H9 (cell line): Measurements from ENCODE around the gene STK32C. TPM values are rescaled to one million over a fixed set of nuclear protein-coding genes. Genes with fewer than 3 reads are reported as not detected.
A peak's percentile ranks its signal among the peaks of the same experiment; 100 is the strongest.

Source experiments
- DNase-seq: peaks from one replicate; pipeline ENCODE4 v3.0.0-alpha.2; 2017
- H2AFZ ChIP-seq: one replicate; pipeline ENCODE4 v1.6.1; 2013; ENCODE audit warnings: mild to moderate bottlenecking, low read length, control low read depth, moderate library complexity
- H2AK5ac ChIP-seq: 2 replicates; pipeline ENCODE4 v1.6.1; 2013; ENCODE audit warnings: low read length, control low read depth, mixed read lengths; ENCODE audit not compliant: insufficient read length
- H2BK120ac ChIP-seq: one replicate; pipeline ENCODE4 v1.6.1; 2013; ENCODE audit warnings: low read depth, mild to moderate bottlenecking, low read length, control low read depth, inconsistent platforms; ENCODE audit not compliant: poor library complexity, severe bottlenecking
- H2BK12ac ChIP-seq: 2 replicates; pipeline ENCODE4 v1.6.1; 2013; ENCODE audit warnings: low read length, control low read depth, mixed read lengths, low read depth; ENCODE audit not compliant: insufficient read length
- H2BK15ac ChIP-seq: 2 replicates; pipeline ENCODE4 v1.6.1; 2013; ENCODE audit warnings: low read depth, low read length, control low read depth
- H2BK20ac ChIP-seq: one replicate; pipeline ENCODE4 v1.6.1; 2013; ENCODE audit warnings: low read depth, mild to moderate bottlenecking, low read length, control low read depth, inconsistent platforms; ENCODE audit not compliant: poor library complexity, severe bottlenecking
- H2BK5ac ChIP-seq: 2 replicates; pipeline ENCODE4 v1.6.1; 2013; ENCODE audit warnings: low read length, control low read depth, mixed read lengths; ENCODE audit not compliant: insufficient read length
- H3K14ac ChIP-seq: 2 replicates; pipeline ENCODE4 v1.6.1; 2013; ENCODE audit warnings: low read length, control low read depth; ENCODE audit not compliant: insufficient read depth
- H3K18ac ChIP-seq: 2 replicates; pipeline ENCODE4 v1.6.1; 2013; ENCODE audit warnings: low read depth, mild to moderate bottlenecking, mixed read lengths, low read length, control low read depth; ENCODE audit not compliant: insufficient read length
- H3K23ac ChIP-seq: 2 replicates; pipeline ENCODE4 v1.6.1; 2013; ENCODE audit warnings: low read length, control low read depth, mixed read lengths, low read depth; ENCODE audit not compliant: insufficient read length
- H3K23me2 ChIP-seq: 2 replicates; pipeline ENCODE4 v1.6.1; 2013; ENCODE audit warnings: low read depth, mild to moderate bottlenecking, mixed read lengths, low read length, control low read depth; ENCODE audit not compliant: insufficient read length, poor library complexity, severe bottlenecking
- H3K27ac ChIP-seq: 2 replicates; pipeline ENCODE4 v1.5.1; 2013; ENCODE audit warnings: low read length, control low read depth, mixed read lengths, low read depth; ENCODE audit not compliant: insufficient read length
- H3K27me3 ChIP-seq: 2 replicates; pipeline ENCODE4 v1.6.1; 2013; ENCODE audit warnings: low read length, control low read depth, inconsistent platforms; ENCODE audit not compliant: insufficient read depth
- H3K4ac ChIP-seq: 2 replicates; pipeline ENCODE4 v1.6.1; 2013; ENCODE audit warnings: low read depth, mild to moderate bottlenecking, control low read depth, inconsistent platforms, low read length, moderate library complexity
- H3K4me1 ChIP-seq: 2 replicates; pipeline ENCODE4 v1.6.1; 2013; ENCODE audit warnings: low read length, control low read depth, inconsistent platforms; ENCODE audit not compliant: insufficient read depth
- H3K4me2 ChIP-seq: 2 replicates; pipeline ENCODE4 v1.6.1; 2013; ENCODE audit warnings: low read length, control low read depth, mixed read lengths; ENCODE audit not compliant: insufficient read length, insufficient read depth
- H3K56ac ChIP-seq: 2 replicates; pipeline ENCODE4 v1.6.1; 2013; ENCODE audit warnings: low read depth, mild to moderate bottlenecking, mixed read lengths, low read length, control low read depth; ENCODE audit not compliant: insufficient read length
- H3K79me1 ChIP-seq: 2 replicates; pipeline ENCODE4 v1.6.1; 2013; ENCODE audit warnings: low read depth, mild to moderate bottlenecking, moderate library complexity, low read length, control low read depth, inconsistent platforms; ENCODE audit not compliant: insufficient read depth, poor library complexity, severe bottlenecking
- H3K79me2 ChIP-seq: 2 replicates; pipeline ENCODE4 v1.6.1; 2013; ENCODE audit warnings: low read length, control low read depth, inconsistent platforms; ENCODE audit not compliant: insufficient read depth
- H3K9ac ChIP-seq: 2 replicates; pipeline ENCODE4 v1.6.1; 2013; ENCODE audit warnings: low read length, control low read depth, mixed read lengths; ENCODE audit not compliant: insufficient read length; ENCODE audit errors: extremely low read depth
- H3K9me3 ChIP-seq: one replicate; pipeline ENCODE4 v1.6.1; 2013; ENCODE audit warnings: low read depth, low read length, inconsistent platforms; ENCODE audit not compliant: control insufficient read depth
- H3T11ph ChIP-seq: one replicate; pipeline ENCODE4 v1.6.1; 2013; ENCODE audit warnings: mild to moderate bottlenecking, low read length, control low read depth, inconsistent platforms
- H4K20me1 ChIP-seq: one replicate; pipeline ENCODE4 v1.6.1; 2013; ENCODE audit not compliant: control insufficient read depth, insufficient read length, insufficient read depth
- H4K5ac ChIP-seq: 2 replicates; pipeline ENCODE4 v1.6.1; 2013; ENCODE audit warnings: low read depth, mild to moderate bottlenecking, mixed read lengths, low read length, control low read depth; ENCODE audit not compliant: insufficient read length
- H4K8ac ChIP-seq: replicated peaks from 2 replicates; pipeline ENCODE4 v1.6.1; 2013; ENCODE audit warnings: low read length, control low read depth, mixed read lengths, low read depth; ENCODE audit not compliant: insufficient read length
- H4K91ac ChIP-seq: 2 replicates; pipeline ENCODE4 v1.6.1; 2013; ENCODE audit warnings: low read depth, mild to moderate bottlenecking, moderate library complexity, mixed read lengths, low read length, control low read depth; ENCODE audit not compliant: insufficient read length
- H3K27ac Mint-ChIP-seq, 3 experiments: 2 replicates in 2 of 3; 3 replicates in 1 of 3; pipeline ENCODE4 v1.8.0; 2020 to 2021; ENCODE audit warnings: mixed read lengths in 3 of 3, mild to moderate bottlenecking in 1 of 3, moderate library complexity in 1 of 3
- H3K27me3 Mint-ChIP-seq: 2 replicates; pipeline ENCODE4 v1.8.0; 2021; ENCODE audit warnings: low read depth, mild to moderate bottlenecking, moderate library complexity, mixed read lengths
- H3K36me3 Mint-ChIP-seq, 3 experiments: 2 replicates in 2 of 3; 3 replicates in 1 of 3; pipeline ENCODE4 v1.8.0; 2020 to 2021; ENCODE audit warnings: low read depth in 3 of 3, mixed read lengths in 3 of 3; ENCODE audit not compliant: insufficient read depth in 1 of 3
- H3K4me1 Mint-ChIP-seq, 2 experiments: 2 replicates each; pipeline ENCODE4 v1.8.0; 2020; ENCODE audit warnings: mixed read lengths in 2 of 2
- H3K4me3 Mint-ChIP-seq, 2 experiments: 2 replicates in 1 of 2; 3 replicates in 1 of 2; pipeline ENCODE4 v1.8.0; 2020 to 2021; ENCODE audit warnings: mild to moderate bottlenecking in 2 of 2, mixed read lengths in 2 of 2, moderate library complexity in 1 of 2
- H3K9me3 Mint-ChIP-seq, 2 experiments: 2 replicates in 1 of 2; 3 replicates in 1 of 2; pipeline ENCODE4 v1.8.0; 2020; ENCODE audit warnings: mild to moderate bottlenecking in 2 of 2, mixed read lengths in 2 of 2, moderate library complexity in 1 of 2
- CTCF ChIP-seq: fragments of 200-600 bp; sonication (generic); conservative IDR thresholded peaks from 3 replicates; pipeline ENCODE4 v1.8.0; 2021; ENCODE audit warnings: antibody characterized with exemption, mild to moderate bottlenecking
- WGBS: extraction: QIAGEN DNeasy Blood & Tissue Kit; methylation state at CpG from one replicate; pipeline ENCODE4 v1.1.7; 2013; ENCODE audit warnings: missing lambda C conversion rate, low lambda C conversion rate, mixed read lengths; ENCODE audit not compliant: insufficient read length; ENCODE audit errors: extremely low coverage; 5-methylcytosine and 5-hydroxymethylcytosine counted together
- total RNA-seq: library from RNA; stranded (reverse); gene quantifications from 2 replicates; pipeline ENCODE4 v1.2.1, GENCODE V29; 2021

STK32C gene
- total RNA-seq, 1 experiment from 2014 or later, result 11.3 TPM

DNA sequence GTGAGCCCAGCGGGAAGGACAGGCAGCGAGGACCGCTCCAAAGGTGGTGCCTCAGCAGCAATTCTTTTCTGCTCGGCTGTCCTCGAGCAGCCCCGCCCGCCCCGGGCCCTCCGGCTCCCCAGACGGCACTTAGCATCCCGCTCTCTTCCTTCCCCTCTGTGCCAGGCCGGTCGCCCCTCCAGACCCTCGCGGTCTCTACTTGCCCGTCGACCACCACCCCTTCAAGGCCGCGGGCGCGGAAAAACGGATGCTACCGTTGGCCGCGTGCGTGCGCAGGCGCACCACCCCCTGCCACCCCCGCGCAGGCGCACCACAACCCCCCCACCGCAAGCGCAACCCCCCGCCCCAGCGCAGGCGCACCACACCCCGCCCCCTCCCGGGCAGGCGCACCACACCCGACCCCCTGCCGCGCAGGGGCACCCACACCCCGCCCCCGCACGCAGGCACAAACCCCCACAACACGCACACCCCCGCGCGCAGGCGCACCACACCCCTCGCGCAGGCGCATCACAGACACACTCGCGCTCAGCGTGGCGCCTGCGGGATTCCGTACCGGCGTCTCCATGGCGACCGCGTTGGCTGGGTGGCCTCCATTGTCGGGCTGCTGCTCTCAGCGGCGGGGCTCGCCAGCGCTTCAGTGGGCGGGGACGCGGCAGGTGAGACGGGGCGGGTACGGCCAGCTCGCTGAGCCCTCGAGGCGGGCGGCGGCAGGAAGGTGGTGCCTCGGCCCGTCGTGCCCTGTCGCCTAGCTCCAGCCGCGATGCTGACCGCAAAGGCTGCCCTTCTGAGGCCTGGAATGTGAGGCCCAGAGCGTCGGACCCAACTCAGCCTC, 24.1 kb upstream of the STK32C start, which contains the start of gene LRRC27:
Gene LRRC27, plus strand, starts transcription at position 593 of the 832 bp plus-strand sequence. CDS start 1,332 bp downstream, outside the sequence.
- H3K56ac ChIP-seq, result no peak within 1 kb of the TSS
- no peak within 1 kb of the TSS for H3K23ac ChIP-seq
- H2AK5ac ChIP-seq, result no peak within 1 kb of the TSS
- TF ChIP-seq CTCF, result no peak
- H3K4me3 Mint-ChIP-seq, result peak within 1 kb of the TSS; percentile 95
- no peak within 1 kb of the TSS for H3K4ac ChIP-seq
- H3K14ac ChIP-seq, result peak within 1 kb of the TSS; percentile 83
- no peak within 1 kb of the TSS for H2BK12ac ChIP-seq
- WGBS, result no CpG with 5 or more reads among the region's 89 CpGs
- no peak within 1 kb of the TSS for H2AFZ ChIP-seq
- peak within 1 kb of the TSS; percentile 98 for H3K4me2 ChIP-seq
- DNase-seq, result peak; percentile 98
- no peaks in the 10 kb centered on the region; a peak in 1 of 5 replicates for H3K9me3 Mint-ChIP-seq
- peaks cover 15% of the 10 kb centered on the region for H3K27me3 Mint-ChIP-seq
- H4K5ac ChIP-seq, result no peak within 1 kb of the TSS
- peaks cover 11% of the 10 kb centered on the region for H3K23me2 ChIP-seq
- H3K4me1 Mint-ChIP-seq, result peaks cover 27 to 41% of the 10 kb centered on the region in 2 experiments
- H3K36me3 Mint-ChIP-seq, result peaks cover 14 to 29% (median 19%) of the 10 kb centered on the region in 3 experiments
- H3K18ac ChIP-seq, result peak within 1 kb of the TSS; percentile 86
- H3K4me1 ChIP-seq, result peaks cover 7% of the 10 kb centered on the region; the same call in 1 of the 2 replicates
- H3K27ac ChIP-seq, result no peak within 1 kb of the TSS
- no peak within 1 kb of the TSS for H2BK20ac ChIP-seq
- H2BK120ac ChIP-seq, result no peak within 1 kb of the TSS
- H3K79me2 ChIP-seq, result peaks cover 11% of the 10 kb centered on the region
- no peaks in the 10 kb centered on the region for H3K27me3 ChIP-seq
- no peak within 1 kb of the TSS for H3T11ph ChIP-seq
- peak within 1 kb of the TSS; percentile 69 to 98 (median 82); a peak in 5 of 7 replicates for H3K27ac Mint-ChIP-seq
- H2BK5ac ChIP-seq, result no peak within 1 kb of the TSS
- no peak within 1 kb of the TSS for H4K91ac ChIP-seq
- H4K20me1 ChIP-seq, result peaks cover 4% of the 10 kb centered on the region
- no peak within 1 kb of the TSS for H4K8ac ChIP-seq
- H3K9me3 ChIP-seq, result no peaks in the 10 kb centered on the region
- no peak within 1 kb of the TSS for H2BK15ac ChIP-seq
- peaks cover 3% of the 10 kb centered on the region for H3K79me1 ChIP-seq
- peak within 1 kb of the TSS; percentile 55 for H3K9ac ChIP-seq
